SW 1271 (cell line): ENCODE measurements around the gene PDE1A.

Experiments used
- DNase-seq, 2 experiments: peaks; one replicate each; lab custom pipeline; 2025; lab: John Stamatoyannopoulos, UW

Gene PDE1A

GRCh38 chr2:182426918-182427240 is at the start of gene PDE1A:
PDE1A (minus strand) TSS chr2:182427036.
- no peak for DNase-seq

- DNase-seq: no peak
Measured at GRCh38 chr2:182473635-182474034, 46.8 kb upstream of the PDE1A start.

- no peak for DNase-seq
Measured at GRCh38 chr2:182463760-182464159, 36.9 kb upstream of the PDE1A start.

GRCh38 chr2:182456784-182457183 is 29.9 kb upstream of the PDE1A start:
- DNase-seq: no peak

- DNase-seq: no peak
Measured at GRCh38 chr2:182452456-182452990, 25.7 kb upstream of the PDE1A start.

GRCh38 chr2:182448371-182448770 is 21.5 kb upstream of the PDE1A start:
- DNase-seq: no peak

GRCh38 chr2:182447863-182448262 is 21.0 kb upstream of the PDE1A start:
- no peak for DNase-seq

GRCh38 chr2:182447163-182447562 is 20.3 kb upstream of the PDE1A start:
- no peak for DNase-seq

GRCh38 chr2:182446087-182446486 is 19.3 kb upstream of the PDE1A start:
- no peak for DNase-seq

- DNase-seq: no peak
Measured at GRCh38 chr2:182445391-182445965, 18.6 kb upstream of the PDE1A start.

- no peak for DNase-seq
Measured at GRCh38 chr2:182444806-182445205, 18.0 kb upstream of the PDE1A start.

GRCh38 chr2:182444170-182444569 is 17.3 kb upstream of the PDE1A start:
- DNase-seq: no peak

GRCh38 chr2:182436252-182436651 is 9.4 kb upstream of the PDE1A start:
- no peak for DNase-seq

- no peak for DNase-seq
Measured at GRCh38 chr2:182435754-182436153, 8.9 kb upstream of the PDE1A start.

GRCh38 chr2:182432051-182432450 is 5.2 kb upstream of the PDE1A start:
- DNase-seq: no peak

- no peak for DNase-seq
Measured at GRCh38 chr2:182428476-182428875, 1.6 kb upstream of the PDE1A start.

- no peak for DNase-seq
Measured at GRCh38 chr2:182426082-182426917, 536 bp downstream of the PDE1A start.

GRCh38 chr2:182422864-182423263 is 4.0 kb downstream of the PDE1A start:
- DNase-seq: no peak

GRCh38 chr2:182420669-182421068 is 6.2 kb downstream of the PDE1A start:
- no peak for DNase-seq

GRCh38 chr2:182416861-182417260 is 10.0 kb downstream of the PDE1A start:
- DNase-seq: no peak

- no peak for DNase-seq
Measured at GRCh38 chr2:182416191-182416590, 10.6 kb downstream of the PDE1A start.

GRCh38 chr2:182415771-182416170 is 11.1 kb downstream of the PDE1A start:
- DNase-seq: no peak

GRCh38 chr2:182412858-182413257 is 14.0 kb downstream of the PDE1A start:
- DNase-seq: no peak

GRCh38 chr2:182410120-182410519 is 16.7 kb downstream of the PDE1A start:
- no peak for DNase-seq
